ENCODE measurements around the gene RCBTB2. TPM values are rescaled to one million over a fixed set of nuclear protein-coding genes. Genes with fewer than 3 reads are reported as not detected.
"Not testable (repeated sequence)": the region's sequence is repeated elsewhere in the genome, so short reads cannot be mapped to it uniquely, and the experiment has no call there.

The RCBTB2 gene
- total RNA-seq, 2 donors from 2014 or later, result 3.1 to 7.3 TPM

GRCh38 chr13:48475230-48475629 lies 57.6 kb downstream of the RCBTB2 start:
- H3K27me3 ChIP-seq (ENCODE audit: control insufficient read depth, insufficient read depth, low read length, poor library complexity, severe bottlenecking), result no peaks in the 10 kb centered on the region
- no peak for DNase-seq
- H3K4me3 Mint-ChIP-seq, result no peak overlapping the region
- H3K9ac ChIP-seq (ENCODE audit: extremely low read depth, low read length, poor library complexity, severe bottlenecking), result no peak overlapping the region
- no peaks in the 10 kb centered on the region for H3K4me1 Mint-ChIP-seq
- no peaks in the 10 kb centered on the region for H3K4me1 ChIP-seq (ENCODE audit: control insufficient read depth, insufficient read depth, low read length)
- TF ChIP-seq CTCF (conservative IDR thresholded peaks at IDR 0.05), result peak; percentile 33
- no peaks in the 10 kb centered on the region for H3K36me3 ChIP-seq (ENCODE audit: control insufficient read depth, insufficient read depth, low read length)
- 87 to 100% methylated on average over 1 to 2 of the region's 2 CpGs for WGBS, 2 experiments (ENCODE audit: insufficient coverage in 1 of 2, insufficient read length in 1 of 2)
- no peak overlapping the region for H3K27ac ChIP-seq (ENCODE audit: low read depth, low read length)
- no peak overlapping the region for H3K4me3 ChIP-seq (ENCODE audit: low read length)
- H3K27me3 Mint-ChIP-seq (ENCODE audit: insufficient read depth), result no peaks in the 10 kb centered on the region
- H3K27ac Mint-ChIP-seq, result no peak overlapping the region
- no peaks in the 10 kb centered on the region for H3K9me3 ChIP-seq (ENCODE audit: control insufficient read depth, low read length)
- H3K9me3 Mint-ChIP-seq, result peaks cover 3% of the 10 kb centered on the region
- no peaks in the 10 kb centered on the region for H3K36me3 Mint-ChIP-seq (ENCODE audit: low read depth)

- no peak overlapping the region for H3K27ac ChIP-seq (ENCODE audit: low read depth, low read length)
- no peak for DNase-seq
- Mint-ChIP-seq H3K4me1 (peaks cover 10% of the 10 kb centered on the region), H3K36me3 (ENCODE audit: low read depth) (peaks cover 19% of the 10 kb centered on the region), H3K9me3 (no peaks in the 10 kb centered on the region), H3K27ac (no peak overlapping the region), H3K4me3 (no peak overlapping the region), H3K27me3 (ENCODE audit: insufficient read depth) (no peaks in the 10 kb centered on the region)
- 94% methylated on average over 11 to 28 of the region's 28 CpGs for WGBS, 2 experiments (ENCODE audit: insufficient coverage in 1 of 2, insufficient read length in 1 of 2)
- peaks cover 2% of the 10 kb centered on the region for H3K4me1 ChIP-seq (ENCODE audit: control insufficient read depth, insufficient read depth, low read length)
- no peaks in the 10 kb centered on the region for H3K9me3 ChIP-seq (ENCODE audit: control insufficient read depth, low read length)
- H3K36me3 ChIP-seq (ENCODE audit: control insufficient read depth, insufficient read depth, low read length), result no peaks in the 10 kb centered on the region
- H3K9ac ChIP-seq (ENCODE audit: extremely low read depth, low read length, poor library complexity, severe bottlenecking), result no peak overlapping the region
- H3K27me3 ChIP-seq (ENCODE audit: control insufficient read depth, insufficient read depth, low read length, poor library complexity, severe bottlenecking), result no peaks in the 10 kb centered on the region
- TF ChIP-seq CTCF (conservative IDR thresholded peaks at IDR 0.05), result no peak
- no peak overlapping the region for H3K4me3 ChIP-seq (ENCODE audit: low read length)
Measured at GRCh38 chr13:48457578-48458242, 75.2 kb downstream of the RCBTB2 start.

GRCh38 chr13:48456546-48456945 lies 76.3 kb downstream of the RCBTB2 start:
- 94 to 100% methylated on average over 5 to 10 of the region's 10 CpGs for WGBS, 2 experiments (ENCODE audit: insufficient coverage in 1 of 2, insufficient read length in 1 of 2)
- H3K9ac ChIP-seq (ENCODE audit: extremely low read depth, low read length, poor library complexity, severe bottlenecking), result no peak overlapping the region

GRCh38 chr13:48451196-48451595 lies 81.7 kb downstream of the RCBTB2 start:
- Mint-ChIP-seq H3K4me1 (peaks cover 10% of the 10 kb centered on the region), H3K9me3 (peaks cover 15% of the 10 kb centered on the region)
- not testable (repeated sequence) for H3K36me3 ChIP-seq (ENCODE audit: control insufficient read depth, insufficient read depth, low read length); H3K9ac ChIP-seq (ENCODE audit: extremely low read depth, low read length, poor library complexity, severe bottlenecking); H3K4me3 Mint-ChIP-seq; H3K27me3 Mint-ChIP-seq (ENCODE audit: insufficient read depth); H3K27me3 ChIP-seq (ENCODE audit: control insufficient read depth, insufficient read depth, low read length, poor library complexity, severe bottlenecking); H3K36me3 Mint-ChIP-seq (ENCODE audit: low read depth); H3K27ac ChIP-seq (ENCODE audit: low read depth, low read length); DNase-seq; H3K27ac Mint-ChIP-seq; H3K4me1 ChIP-seq (ENCODE audit: control insufficient read depth, insufficient read depth, low read length); H3K4me3 ChIP-seq (ENCODE audit: low read length)
- peaks cover 18% of the 10 kb centered on the region for H3K9me3 ChIP-seq (ENCODE audit: control insufficient read depth, low read length)

More at GRCh38 chr13:48456546-48456945, 76.3 kb downstream of the RCBTB2 start:
- Histone ChIP-seq H3K27ac (ENCODE audit: low read depth, low read length) (no peak overlapping the region), H3K9me3 (ENCODE audit: control insufficient read depth, low read length) (peaks cover 2% of the 10 kb centered on the region), H3K27me3 (ENCODE audit: control insufficient read depth, insufficient read depth, low read length, poor library complexity, severe bottlenecking) (no peaks in the 10 kb centered on the region), H3K4me1 (ENCODE audit: control insufficient read depth, insufficient read depth, low read length) (peaks cover 2% of the 10 kb centered on the region), H3K36me3 (ENCODE audit: control insufficient read depth, insufficient read depth, low read length) (no peaks in the 10 kb centered on the region), H3K4me3 (ENCODE audit: low read length) (no peak overlapping the region)
- Mint-ChIP-seq H3K27ac (no peak overlapping the region), H3K27me3 (ENCODE audit: insufficient read depth) (no peaks in the 10 kb centered on the region), H3K9me3 (peaks cover 2% of the 10 kb centered on the region), H3K4me1 (peaks cover 10% of the 10 kb centered on the region), H3K36me3 (ENCODE audit: low read depth) (peaks cover 22% of the 10 kb centered on the region), H3K4me3 (no peak overlapping the region)
- no peak for TF ChIP-seq CTCF (conservative IDR thresholded peaks at IDR 0.05)
- DNase-seq, result no peak

Measured in endodermal cell (in vitro differentiated cells).